Epithelial cell of esophagus (primary cell): ENCODE measurements around the gene LDB2.
A peak's percentile ranks its signal among the peaks of the same experiment; 100 is the strongest.
"Not testable (repeated sequence)": the region's sequence is repeated elsewhere in the genome, so short reads cannot be mapped to it uniquely, and the experiment has no call there.

Experiments
- DNase-seq: peaks from one replicate; pipeline ENCODE4 v3.0.0; 2010; ENCODE audit warnings: low read depth
- H3K4me3 ChIP-seq: 2 replicates; pipeline ENCODE4 v1.5.1; 2011; ENCODE audit warnings: mild to moderate bottlenecking, low read length, control low read depth
- CTCF ChIP-seq: IDR thresholded peaks from 2 replicates; pipeline ENCODE4 v1.5.1; 2011; ENCODE audit warnings: low read depth, mild to moderate bottlenecking, low read length, control low read depth, inconsistent platforms; ENCODE audit not compliant: insufficient read depth; ENCODE audit errors: missing control alignments

LDB2 gene

GRCh38 chr4:16577177-16577576, 321.3 kb downstream of the LDB2 start:
- TF ChIP-seq CTCF: no peak

GRCh38 chr4:16574981-16575380, 323.5 kb downstream of the LDB2 start:
- no peak for TF ChIP-seq CTCF
- DNase-seq: no peak
- H3K4me3 ChIP-seq: no peak overlapping the region

More at GRCh38 chr4:16577177-16577576, 321.3 kb downstream of the LDB2 start:
- no peak overlapping the region for H3K4me3 ChIP-seq
- no peak for DNase-seq

- no peak overlapping the region for H3K4me3 ChIP-seq
- TF ChIP-seq CTCF: no peak
- DNase-seq: no peak
Observed at GRCh38 chr4:16573739-16574138, 324.7 kb downstream of the LDB2 start.

GRCh38 chr4:16573206-16573605, 325.2 kb downstream of the LDB2 start:
- peak; percentile 2 for DNase-seq
- H3K4me3 ChIP-seq: no peak overlapping the region
- no peak for TF ChIP-seq CTCF

- H3K4me3 ChIP-seq: no peak overlapping the region
- no peak for TF ChIP-seq CTCF
- DNase-seq: no peak
Observed at GRCh38 chr4:16572631-16573030, 325.8 kb downstream of the LDB2 start.

- TF ChIP-seq CTCF: no peak
- no peak overlapping the region for H3K4me3 ChIP-seq
- no peak for DNase-seq
Observed at GRCh38 chr4:16572161-16572560, 326.3 kb downstream of the LDB2 start.

- no peak for DNase-seq
- TF ChIP-seq CTCF: no peak
- no peak overlapping the region for H3K4me3 ChIP-seq
Observed at GRCh38 chr4:16569790-16570189, 328.7 kb downstream of the LDB2 start.

- DNase-seq, H3K4me3 ChIP-seq: not testable (repeated sequence)
Observed at GRCh38 chr4:16557316-16557715, 341.1 kb downstream of the LDB2 start.
